H1 (cell line): ENCODE measurements around the gene DAND5.

Experiments
- ASH2L ChIP-seq: fragments of 200-600, 300-600 bp; sonication (generic); IDR thresholded peaks from one replicate; pipeline ENCODE4 v1.7.1; 2017; ENCODE audit warnings: low read length
- CREB1 ChIP-seq: IDR thresholded peaks from 2 replicates; pipeline ENCODE4 v1.6.1; 2012; ENCODE audit warnings: inconsistent platforms
- EGR1 ChIP-seq: IDR thresholded peaks from 2 replicates; pipeline ENCODE4 v1.6.1; 2011; ENCODE audit warnings: low read depth, low read length, borderline replicate concordance
- EP300 ChIP-seq, 2 experiments: IDR thresholded peaks; 1 replicate in 1 of 2; 2 replicates in 1 of 2; pipeline ENCODE4 v1.6.1; 2011 to 2012; ENCODE audit warnings: low read depth in 2 of 2, low read length in 2 of 2, mild to moderate bottlenecking in 2 of 2, borderline replicate concordance in 1 of 2, inconsistent platforms in 1 of 2, moderate library complexity in 1 of 2
- EZH2 ChIP-seq: fragments of 200-600 bp; sonication (generic); IDR thresholded peaks from 2 replicates; pipeline ENCODE4 v1.7.1; 2012; ENCODE audit warnings: low read depth, mild to moderate bottlenecking, moderate library complexity, low read length, inconsistent platforms; ENCODE audit not compliant: severe bottlenecking
- POLR2A ChIP-seq, 2 experiments: IDR thresholded peaks; 1 replicate in 1 of 2; 2 replicates in 1 of 2; pipeline ENCODE4 v1.6.1; 2011; ENCODE audit warnings: low read depth in 2 of 2, low read length in 2 of 2, mild to moderate bottlenecking in 2 of 2; ENCODE audit errors: control extremely low read depth in 1 of 2
- TAF1 ChIP-seq: IDR thresholded peaks from 2 replicates; pipeline ENCODE4 v1.6.1; 2011; ENCODE audit warnings: mild to moderate bottlenecking, low read depth, low read length
- TF ChIP-seq, protein P1 (sequence below), 3 experiments: IDR thresholded peaks; 1 replicate in 2 of 3; 2 replicates in 1 of 3; pipeline versions ENCODE4 v1.5.1 to v1.6.1; 2011; ENCODE audit warnings: low read length in 3 of 3, mild to moderate bottlenecking in 3 of 3, inconsistent platforms in 2 of 3, low read depth in 1 of 3, moderate library complexity in 1 of 3; ENCODE audit not compliant: insufficient read depth in 1 of 3; ENCODE audit errors: control extremely low read depth in 1 of 3

DNA sequence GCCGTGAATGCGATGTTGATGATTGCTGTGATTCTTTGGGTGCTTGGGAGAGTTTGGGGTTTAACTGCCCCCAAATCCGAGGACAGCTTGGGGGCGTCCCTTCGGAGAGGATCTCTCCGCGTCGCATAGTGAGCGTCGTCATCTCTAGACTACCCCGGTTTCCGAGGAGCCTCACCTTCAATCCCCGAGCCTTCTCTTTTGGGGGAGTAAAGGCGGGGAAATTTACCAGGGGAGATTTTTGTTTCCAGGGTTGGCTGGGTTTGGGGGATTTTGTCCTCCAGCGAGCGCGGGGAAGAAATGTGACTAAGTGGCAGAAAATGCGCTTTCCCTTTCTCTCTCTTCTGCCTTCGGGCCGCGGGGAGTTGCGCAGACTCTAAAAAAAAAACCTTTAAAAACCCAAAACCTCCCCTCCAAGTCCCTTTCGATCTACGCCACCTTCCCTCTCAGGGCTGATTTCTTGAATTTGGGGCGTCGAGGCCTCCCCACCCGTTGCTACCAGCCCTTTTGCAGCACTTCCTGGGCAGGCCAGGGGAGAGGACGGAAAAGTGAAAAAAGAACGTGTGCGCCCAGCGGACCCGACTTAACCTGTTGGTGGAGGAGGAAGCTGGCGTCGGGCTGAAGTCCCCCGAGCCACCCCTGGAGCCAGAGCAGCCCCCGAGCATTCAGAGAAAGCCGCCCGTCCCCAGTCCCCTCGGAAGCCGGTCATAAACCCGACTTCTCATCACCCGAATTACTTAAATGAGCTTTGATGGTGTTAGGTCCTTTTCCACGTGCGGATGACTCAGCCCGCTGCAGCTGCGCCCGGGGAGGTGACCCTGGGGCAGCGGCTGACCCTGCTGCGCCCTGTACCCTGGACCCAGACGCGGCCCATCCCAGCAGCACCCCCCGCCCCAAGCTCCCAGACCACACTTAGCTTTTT lies 43.6 kb downstream of the DAND5 start:
- TF ChIP-seq POLR2A (IDR thresholded peaks at IDR 0.05; ENCODE audit: control extremely low read depth in 1 of 2, low read depth in 2 of 2, low read length in 2 of 2) = no peak
- TF ChIP-seq TAF1 = no peak
- no peak for TF ChIP-seq EP300 (IDR thresholded peaks at IDR 0.05; ENCODE audit: borderline replicate concordance in 1 of 2, low read depth in 2 of 2, low read length in 2 of 2)
- no peak for TF ChIP-seq EGR1
- TF ChIP-seq CREB1 = peak; percentile 61
- TF ChIP-seq EZH2 = peak; percentile 92
- TF ChIP-seq, protein P1, sequence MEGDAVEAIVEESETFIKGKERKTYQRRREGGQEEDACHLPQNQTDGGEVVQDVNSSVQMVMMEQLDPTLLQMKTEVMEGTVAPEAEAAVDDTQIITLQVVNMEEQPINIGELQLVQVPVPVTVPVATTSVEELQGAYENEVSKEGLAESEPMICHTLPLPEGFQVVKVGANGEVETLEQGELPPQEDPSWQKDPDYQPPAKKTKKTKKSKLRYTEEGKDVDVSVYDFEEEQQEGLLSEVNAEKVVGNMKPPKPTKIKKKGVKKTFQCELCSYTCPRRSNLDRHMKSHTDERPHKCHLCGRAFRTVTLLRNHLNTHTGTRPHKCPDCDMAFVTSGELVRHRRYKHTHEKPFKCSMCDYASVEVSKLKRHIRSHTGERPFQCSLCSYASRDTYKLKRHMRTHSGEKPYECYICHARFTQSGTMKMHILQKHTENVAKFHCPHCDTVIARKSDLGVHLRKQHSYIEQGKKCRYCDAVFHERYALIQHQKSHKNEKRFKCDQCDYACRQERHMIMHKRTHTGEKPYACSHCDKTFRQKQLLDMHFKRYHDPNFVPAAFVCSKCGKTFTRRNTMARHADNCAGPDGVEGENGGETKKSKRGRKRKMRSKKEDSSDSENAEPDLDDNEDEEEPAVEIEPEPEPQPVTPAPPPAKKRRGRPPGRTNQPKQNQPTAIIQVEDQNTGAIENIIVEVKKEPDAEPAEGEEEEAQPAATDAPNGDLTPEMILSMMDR (IDR thresholded peaks at IDR 0.05; ENCODE audit: control extremely low read depth in 1 of 3, insufficient read depth in 1 of 3, low read depth in 1 of 3, low read length in 3 of 3) = no peak
- no peak for TF ChIP-seq ASH2L
